ENCODE data around the gene UBAP1L. TPM values are rescaled to one million over a fixed set of nuclear protein-coding genes. Genes with fewer than 3 reads are reported as not detected.
A peak's percentile ranks its signal among the peaks of the same experiment; 100 is the strongest.

Gene UBAP1L
- total and polyA plus RNA-seq, 2 of the 4 experiments (the other 2 are of a cell fraction) = 0.36 to 1.1 TPM

DNA sequence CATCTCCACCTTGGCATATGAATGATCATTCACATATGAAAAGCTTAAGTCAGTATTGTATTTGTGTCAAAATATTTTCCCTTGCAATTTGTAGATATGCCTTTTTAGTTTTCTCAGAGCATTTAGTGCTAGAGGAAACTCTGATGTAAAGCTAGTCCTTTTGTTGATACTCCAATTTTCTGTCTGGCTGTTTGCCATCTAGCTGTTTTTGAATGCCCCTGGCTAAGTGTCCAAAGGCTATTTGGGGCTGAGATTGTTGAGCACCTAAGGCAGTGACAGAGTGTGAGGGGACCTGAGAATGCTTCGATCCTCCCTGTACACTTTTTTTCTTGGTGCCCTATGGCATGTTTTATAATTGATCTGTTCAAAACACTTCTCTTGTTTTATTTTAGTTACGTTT lies 66.8 kb downstream of the UBAP1L start:
- intact Hi-C loops (cut with micrococcal nuclease) = no loop called here

More for the DNA sequence above, 66.8 kb downstream of the UBAP1L start:
- no peak overlapping the region for H2AK5ac ChIP-seq (ENCODE audit: low read depth, low read length)
- H3K27ac ChIP-seq (ENCODE audit: insufficient read depth, low read length) = no peak overlapping the region
- peak overlapping the region; percentile 79; the same call in 1 of the 3 replicates for H2BK15ac ChIP-seq (ENCODE audit: low read depth, low read length)
- H4K91ac ChIP-seq (ENCODE audit: insufficient read depth, low read depth, low read length) = peak overlapping the region; percentile 69; the same call in 1 of the 2 replicates
- in situ Hi-C loops (cut with MboI; ENCODE audit: low sequenced_read_pairs) (no loop called here), dilution Hi-C loops (cut with HindIII; ENCODE audit: low sequenced_read_pairs, unreplicated experiment) (no loop called here)
- H2BK5ac ChIP-seq (ENCODE audit: low read depth, low read length, poor library complexity, severe bottlenecking) = no peak overlapping the region
- H3K36me3 ChIP-seq (ENCODE audit: control insufficient read depth, insufficient read depth, low read length) = no peaks in the 10 kb centered on the region
- no peak overlapping the region for H3K56ac ChIP-seq (ENCODE audit: extremely low read depth, insufficient read depth, low read length)
- H3K14ac ChIP-seq (replicated peaks; ENCODE audit: low read depth, low read length) = no peak overlapping the region
- H2AFZ ChIP-seq (replicated peaks; ENCODE audit: low read length, poor library complexity) = no peak overlapping the region
- ChIA-PET POLR2A (ENCODE audit: unreplicated experiment) (no interaction called here), CTCF (interaction anchor here (0.7 to 1.0 kb wide), 3 partner anchors 34 to 53 kb away, joined by 3 to 7 read pairs (median 5); no protein-coding TSS in a partner anchor)
- no peak overlapping the region for H3K18ac ChIP-seq (ENCODE audit: low read depth, low read length)
- peaks cover 26% of the 10 kb centered on the region for H3K9me1 ChIP-seq (ENCODE audit: insufficient read depth, low read length)
- DNase-seq (no peak), ATAC-seq (ENCODE audit: low read depth) (no peak)
- H3K79me1 ChIP-seq (ENCODE audit: low read depth in 1 of 2, low read length in 2 of 2) = no peaks in the 10 kb centered on the region; a peak in 1 of 4 replicates
- H3K4me1 ChIP-seq (ENCODE audit: control insufficient read depth, insufficient read depth, low read length) = peaks cover 28% of the 10 kb centered on the region
- H4K5ac ChIP-seq (ENCODE audit: low read depth, low read length) = no peak overlapping the region
- no peaks in the 10 kb centered on the region for H3K27me3 ChIP-seq (ENCODE audit: control insufficient read depth, insufficient read depth, low read length)
- no TSS peak for BruUV-seq (replicated peaks)
- WGBS, 2 experiments (ENCODE audit: extremely low coverage in 2 of 2, insufficient read length in 1 of 2) = no CpG with 5 or more reads among the region's 2 CpGs
- TF ChIP-seq, protein P1, sequence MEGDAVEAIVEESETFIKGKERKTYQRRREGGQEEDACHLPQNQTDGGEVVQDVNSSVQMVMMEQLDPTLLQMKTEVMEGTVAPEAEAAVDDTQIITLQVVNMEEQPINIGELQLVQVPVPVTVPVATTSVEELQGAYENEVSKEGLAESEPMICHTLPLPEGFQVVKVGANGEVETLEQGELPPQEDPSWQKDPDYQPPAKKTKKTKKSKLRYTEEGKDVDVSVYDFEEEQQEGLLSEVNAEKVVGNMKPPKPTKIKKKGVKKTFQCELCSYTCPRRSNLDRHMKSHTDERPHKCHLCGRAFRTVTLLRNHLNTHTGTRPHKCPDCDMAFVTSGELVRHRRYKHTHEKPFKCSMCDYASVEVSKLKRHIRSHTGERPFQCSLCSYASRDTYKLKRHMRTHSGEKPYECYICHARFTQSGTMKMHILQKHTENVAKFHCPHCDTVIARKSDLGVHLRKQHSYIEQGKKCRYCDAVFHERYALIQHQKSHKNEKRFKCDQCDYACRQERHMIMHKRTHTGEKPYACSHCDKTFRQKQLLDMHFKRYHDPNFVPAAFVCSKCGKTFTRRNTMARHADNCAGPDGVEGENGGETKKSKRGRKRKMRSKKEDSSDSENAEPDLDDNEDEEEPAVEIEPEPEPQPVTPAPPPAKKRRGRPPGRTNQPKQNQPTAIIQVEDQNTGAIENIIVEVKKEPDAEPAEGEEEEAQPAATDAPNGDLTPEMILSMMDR (conservative IDR thresholded peaks at IDR 0.05; ENCODE audit: low read depth, low read length) = no peak
- TF ChIP-seq, protein P2, sequence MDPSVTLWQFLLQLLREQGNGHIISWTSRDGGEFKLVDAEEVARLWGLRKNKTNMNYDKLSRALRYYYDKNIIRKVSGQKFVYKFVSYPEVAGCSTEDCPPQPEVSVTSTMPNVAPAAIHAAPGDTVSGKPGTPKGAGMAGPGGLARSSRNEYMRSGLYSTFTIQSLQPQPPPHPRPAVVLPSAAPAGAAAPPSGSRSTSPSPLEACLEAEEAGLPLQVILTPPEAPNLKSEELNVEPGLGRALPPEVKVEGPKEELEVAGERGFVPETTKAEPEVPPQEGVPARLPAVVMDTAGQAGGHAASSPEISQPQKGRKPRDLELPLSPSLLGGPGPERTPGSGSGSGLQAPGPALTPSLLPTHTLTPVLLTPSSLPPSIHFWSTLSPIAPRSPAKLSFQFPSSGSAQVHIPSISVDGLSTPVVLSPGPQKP (IDR thresholded peaks at IDR 0.05; ENCODE audit: borderline replicate concordance, low read depth, low read length) = no peak
- TF ChIP-seq NFE2L2 (IDR thresholded peaks at IDR 0.05; ENCODE audit: low read depth, low read length) = no peak
- TF ChIP-seq MXI1 (IDR thresholded peaks at IDR 0.05; ENCODE audit: borderline replicate concordance, low read depth, low read length) = no peak
- no peak for TF ChIP-seq MAFK (IDR thresholded peaks at IDR 0.05; ENCODE audit: low read depth, low read length)
- TF ChIP-seq SMC3 (IDR thresholded peaks at IDR 0.05; ENCODE audit: low read depth, low read length) = no peak
- TF ChIP-seq CHD1 (IDR thresholded peaks at IDR 0.05; ENCODE audit: low read depth, low read length) = no peak
- no peak for TF ChIP-seq FOS (IDR thresholded peaks at IDR 0.05; ENCODE audit: low read depth, low read length)
- TF ChIP-seq RCOR1 (IDR thresholded peaks at IDR 0.05; ENCODE audit: insufficient replicate concordance, low read length) = no peak
- TF ChIP-seq, protein P3, sequence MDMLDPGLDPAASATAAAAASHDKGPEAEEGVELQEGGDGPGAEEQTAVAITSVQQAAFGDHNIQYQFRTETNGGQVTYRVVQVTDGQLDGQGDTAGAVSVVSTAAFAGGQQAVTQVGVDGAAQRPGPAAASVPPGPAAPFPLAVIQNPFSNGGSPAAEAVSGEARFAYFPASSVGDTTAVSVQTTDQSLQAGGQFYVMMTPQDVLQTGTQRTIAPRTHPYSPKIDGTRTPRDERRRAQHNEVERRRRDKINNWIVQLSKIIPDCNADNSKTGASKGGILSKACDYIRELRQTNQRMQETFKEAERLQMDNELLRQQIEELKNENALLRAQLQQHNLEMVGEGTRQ (IDR thresholded peaks at IDR 0.05; ENCODE audit: low read depth, low read length) = no peak
- TF ChIP-seq RAD21 (IDR thresholded peaks at IDR 0.05; ENCODE audit: low read length) = no peak
- no peak for TF ChIP-seq MAZ (IDR thresholded peaks at IDR 0.05; ENCODE audit: borderline replicate concordance, low read depth, low read length)
- TF ChIP-seq CEBPB (IDR thresholded peaks at IDR 0.05; ENCODE audit: low read depth, low read length) = no peak
- no peak for TF ChIP-seq POLR2A (IDR thresholded peaks at IDR 0.05; ENCODE audit: low read depth, low read length)
- no peak for TF ChIP-seq RFX5 (IDR thresholded peaks at IDR 0.05; ENCODE audit: low read depth, low read length)
- no peak for TF ChIP-seq BHLHE40 (IDR thresholded peaks at IDR 0.05; ENCODE audit: low read depth, low read length)
- no peaks in the 10 kb centered on the region for H4K20me1 ChIP-seq (ENCODE audit: insufficient read depth, low read length)
- H2AK9ac ChIP-seq (replicated peaks; ENCODE audit: low read depth, low read length, poor library complexity) = no peak overlapping the region
- peak overlapping the region; percentile 14; the same call in 1 of the 2 replicates for H2BK120ac ChIP-seq (ENCODE audit: low read depth, low read length)
- no peak overlapping the region for H3K4me3 ChIP-seq (ENCODE audit: insufficient read depth, low read depth, low read length)
- peak overlapping the region in 1 of 2 experiments; percentile 43; a peak in 1 of 4 replicates for H4K8ac ChIP-seq (ENCODE audit: low read depth in 2 of 2, low read length in 2 of 2)
- H3K23ac ChIP-seq (ENCODE audit: low read depth, low read length) = peak overlapping the region; percentile 31; the same call in 1 of the 2 replicates
- no peak overlapping the region for H3K9ac ChIP-seq (ENCODE audit: low read depth, low read length)
- peak overlapping the region; percentile 26; the same call in 1 of the 2 replicates for H2BK20ac ChIP-seq (ENCODE audit: low read depth, low read length)
- H3K4ac ChIP-seq (ENCODE audit: low read depth, low read length) = no peak overlapping the region
- H3K4me2 ChIP-seq (ENCODE audit: low read depth, low read length) = no peak overlapping the region
- H3K9me3 ChIP-seq (ENCODE audit: control insufficient read depth, insufficient read depth, low read length) = no peaks in the 10 kb centered on the region
